MM.1S (cell line): ENCODE measurements around the gene ZNF829.

Experiments used
- CTCF ChIP-seq: fragments of 300-600 bp; sonication (generic); IDR thresholded peaks from 2 replicates; pipeline ENCODE4 v1.5.1; 2016; ENCODE audit warnings: antibody characterized with exemption, low read length, mixed read lengths
- EZH2phosphoT487 ChIP-seq: fragments of 300-600 bp; sonication (generic); IDR thresholded peaks from 2 replicates; pipeline ENCODE4 v1.6.1; 2018; ENCODE audit warnings: antibody characterized with exemption, low read length

GRCh38 chr19:36962346-36962745, 46.3 kb upstream of the ZNF829 start:
- TF ChIP-seq CTCF (no peak), EZH2phosphoT487 (no peak)
